H9 (cell line): Measurements from ENCODE around the gene GNAO1. TPM values are rescaled to one million over a fixed set of nuclear protein-coding genes. Genes with fewer than 3 reads are reported as not detected.

Experiments
- DNase-seq: peaks from one replicate; pipeline ENCODE4 v3.0.0-alpha.2; 2017
- H2AFZ ChIP-seq: one replicate; pipeline ENCODE4 v1.6.1; 2013; ENCODE audit warnings: mild to moderate bottlenecking, low read length, control low read depth, moderate library complexity
- H2AK5ac ChIP-seq: 2 replicates; pipeline ENCODE4 v1.6.1; 2013; ENCODE audit warnings: low read length, control low read depth, mixed read lengths; ENCODE audit not compliant: insufficient read length
- H2BK120ac ChIP-seq: one replicate; pipeline ENCODE4 v1.6.1; 2013; ENCODE audit warnings: low read depth, mild to moderate bottlenecking, low read length, control low read depth, inconsistent platforms; ENCODE audit not compliant: poor library complexity, severe bottlenecking
- H2BK12ac ChIP-seq: 2 replicates; pipeline ENCODE4 v1.6.1; 2013; ENCODE audit warnings: low read length, control low read depth, mixed read lengths, low read depth; ENCODE audit not compliant: insufficient read length
- H2BK15ac ChIP-seq: 2 replicates; pipeline ENCODE4 v1.6.1; 2013; ENCODE audit warnings: low read depth, low read length, control low read depth
- H2BK20ac ChIP-seq: one replicate; pipeline ENCODE4 v1.6.1; 2013; ENCODE audit warnings: low read depth, mild to moderate bottlenecking, low read length, control low read depth, inconsistent platforms; ENCODE audit not compliant: poor library complexity, severe bottlenecking
- H2BK5ac ChIP-seq: 2 replicates; pipeline ENCODE4 v1.6.1; 2013; ENCODE audit warnings: low read length, control low read depth, mixed read lengths; ENCODE audit not compliant: insufficient read length
- H3K14ac ChIP-seq: 2 replicates; pipeline ENCODE4 v1.6.1; 2013; ENCODE audit warnings: low read length, control low read depth; ENCODE audit not compliant: insufficient read depth
- H3K18ac ChIP-seq: 2 replicates; pipeline ENCODE4 v1.6.1; 2013; ENCODE audit warnings: low read depth, mild to moderate bottlenecking, mixed read lengths, low read length, control low read depth; ENCODE audit not compliant: insufficient read length
- H3K23ac ChIP-seq: 2 replicates; pipeline ENCODE4 v1.6.1; 2013; ENCODE audit warnings: low read length, control low read depth, mixed read lengths, low read depth; ENCODE audit not compliant: insufficient read length
- H3K23me2 ChIP-seq: 2 replicates; pipeline ENCODE4 v1.6.1; 2013; ENCODE audit warnings: low read depth, mild to moderate bottlenecking, mixed read lengths, low read length, control low read depth; ENCODE audit not compliant: insufficient read length, poor library complexity, severe bottlenecking
- H3K27ac ChIP-seq: 2 replicates; pipeline ENCODE4 v1.5.1; 2013; ENCODE audit warnings: low read length, control low read depth, mixed read lengths, low read depth; ENCODE audit not compliant: insufficient read length
- H3K27me3 ChIP-seq: 2 replicates; pipeline ENCODE4 v1.6.1; 2013; ENCODE audit warnings: low read length, control low read depth, inconsistent platforms; ENCODE audit not compliant: insufficient read depth
- H3K4ac ChIP-seq: 2 replicates; pipeline ENCODE4 v1.6.1; 2013; ENCODE audit warnings: low read depth, mild to moderate bottlenecking, control low read depth, inconsistent platforms, low read length, moderate library complexity
- H3K4me1 ChIP-seq: 2 replicates; pipeline ENCODE4 v1.6.1; 2013; ENCODE audit warnings: low read length, control low read depth, inconsistent platforms; ENCODE audit not compliant: insufficient read depth
- H3K4me2 ChIP-seq: 2 replicates; pipeline ENCODE4 v1.6.1; 2013; ENCODE audit warnings: low read length, control low read depth, mixed read lengths; ENCODE audit not compliant: insufficient read length, insufficient read depth
- H3K56ac ChIP-seq: 2 replicates; pipeline ENCODE4 v1.6.1; 2013; ENCODE audit warnings: low read depth, mild to moderate bottlenecking, mixed read lengths, low read length, control low read depth; ENCODE audit not compliant: insufficient read length
- H3K79me1 ChIP-seq: 2 replicates; pipeline ENCODE4 v1.6.1; 2013; ENCODE audit warnings: low read depth, mild to moderate bottlenecking, moderate library complexity, low read length, control low read depth, inconsistent platforms; ENCODE audit not compliant: insufficient read depth, poor library complexity, severe bottlenecking
- H3K79me2 ChIP-seq: 2 replicates; pipeline ENCODE4 v1.6.1; 2013; ENCODE audit warnings: low read length, control low read depth, inconsistent platforms; ENCODE audit not compliant: insufficient read depth
- H3K9ac ChIP-seq: 2 replicates; pipeline ENCODE4 v1.6.1; 2013; ENCODE audit warnings: low read length, control low read depth, mixed read lengths; ENCODE audit not compliant: insufficient read length; ENCODE audit errors: extremely low read depth
- H3K9me3 ChIP-seq: one replicate; pipeline ENCODE4 v1.6.1; 2013; ENCODE audit warnings: low read depth, low read length, inconsistent platforms; ENCODE audit not compliant: control insufficient read depth
- H3T11ph ChIP-seq: one replicate; pipeline ENCODE4 v1.6.1; 2013; ENCODE audit warnings: mild to moderate bottlenecking, low read length, control low read depth, inconsistent platforms
- H4K20me1 ChIP-seq: one replicate; pipeline ENCODE4 v1.6.1; 2013; ENCODE audit not compliant: control insufficient read depth, insufficient read length, insufficient read depth
- H4K5ac ChIP-seq: 2 replicates; pipeline ENCODE4 v1.6.1; 2013; ENCODE audit warnings: low read depth, mild to moderate bottlenecking, mixed read lengths, low read length, control low read depth; ENCODE audit not compliant: insufficient read length
- H4K8ac ChIP-seq: replicated peaks from 2 replicates; pipeline ENCODE4 v1.6.1; 2013; ENCODE audit warnings: low read length, control low read depth, mixed read lengths, low read depth; ENCODE audit not compliant: insufficient read length
- H4K91ac ChIP-seq: 2 replicates; pipeline ENCODE4 v1.6.1; 2013; ENCODE audit warnings: low read depth, mild to moderate bottlenecking, moderate library complexity, mixed read lengths, low read length, control low read depth; ENCODE audit not compliant: insufficient read length
- H3K27ac Mint-ChIP-seq, 3 experiments: 2 replicates in 2 of 3; 3 replicates in 1 of 3; pipeline ENCODE4 v1.8.0; 2020 to 2021; ENCODE audit warnings: mixed read lengths in 3 of 3, mild to moderate bottlenecking in 1 of 3, moderate library complexity in 1 of 3
- H3K27me3 Mint-ChIP-seq: 2 replicates; pipeline ENCODE4 v1.8.0; 2021; ENCODE audit warnings: low read depth, mild to moderate bottlenecking, moderate library complexity, mixed read lengths
- H3K36me3 Mint-ChIP-seq, 3 experiments: 2 replicates in 2 of 3; 3 replicates in 1 of 3; pipeline ENCODE4 v1.8.0; 2020 to 2021; ENCODE audit warnings: low read depth in 3 of 3, mixed read lengths in 3 of 3; ENCODE audit not compliant: insufficient read depth in 1 of 3
- H3K4me1 Mint-ChIP-seq, 2 experiments: 2 replicates each; pipeline ENCODE4 v1.8.0; 2020; ENCODE audit warnings: mixed read lengths in 2 of 2
- H3K4me3 Mint-ChIP-seq, 2 experiments: 2 replicates in 1 of 2; 3 replicates in 1 of 2; pipeline ENCODE4 v1.8.0; 2020 to 2021; ENCODE audit warnings: mild to moderate bottlenecking in 2 of 2, mixed read lengths in 2 of 2, moderate library complexity in 1 of 2
- H3K9me3 Mint-ChIP-seq, 2 experiments: 2 replicates in 1 of 2; 3 replicates in 1 of 2; pipeline ENCODE4 v1.8.0; 2020; ENCODE audit warnings: mild to moderate bottlenecking in 2 of 2, mixed read lengths in 2 of 2, moderate library complexity in 1 of 2
- CTCF ChIP-seq: fragments of 200-600 bp; sonication (generic); conservative IDR thresholded peaks from 3 replicates; pipeline ENCODE4 v1.8.0; 2021; ENCODE audit warnings: antibody characterized with exemption, mild to moderate bottlenecking
- WGBS: extraction: QIAGEN DNeasy Blood & Tissue Kit; methylation state at CpG from one replicate; pipeline ENCODE4 v1.1.7; 2013; ENCODE audit warnings: missing lambda C conversion rate, low lambda C conversion rate, mixed read lengths; ENCODE audit not compliant: insufficient read length; ENCODE audit errors: extremely low coverage; 5-methylcytosine and 5-hydroxymethylcytosine counted together
- total RNA-seq: library from RNA; stranded (reverse); gene quantifications from 2 replicates; pipeline ENCODE4 v1.2.1, GENCODE V29; 2021

GNAO1 gene
- total RNA-seq, 1 experiment from 2014 or later = 16.9 TPM

- peaks cover 66% of the 10 kb centered on the region for H3K27me3 Mint-ChIP-seq
- Histone ChIP-seq H4K91ac (no peak overlapping the region), H3K4me2 (peak overlapping the region; percentile 68), H3K79me1 (no peaks in the 10 kb centered on the region), H3K4ac (no peak overlapping the region), H3K56ac (no peak overlapping the region), H2BK12ac (no peak overlapping the region), H3K4me1 (peaks cover 9% of the 10 kb centered on the region; the same call in 1 of the 2 replicates), H3K9ac (peak overlapping the region; percentile 7), H2BK5ac (no peak overlapping the region), H3K9me3 (no peaks in the 10 kb centered on the region), H3T11ph (no peak overlapping the region), H2BK20ac (no peak overlapping the region), H3K14ac (0 out of 2 replicates have a peak overlapping the region, but pooled peaks have one; percentile 64), H3K18ac (no peak overlapping the region), H3K27me3 (peaks cover 2% of the 10 kb centered on the region; the same call in 1 of the 2 replicates), H2AK5ac (no peak overlapping the region), H4K5ac (no peak overlapping the region), H3K23me2 (peaks cover 28% of the 10 kb centered on the region), H3K27ac (no peak overlapping the region), H2AFZ (no peak overlapping the region), H3K79me2 (no peaks in the 10 kb centered on the region), H2BK120ac (no peak overlapping the region), H3K23ac (no peak overlapping the region), H2BK15ac (no peak overlapping the region), H4K8ac (no peak overlapping the region), H4K20me1 (no peaks in the 10 kb centered on the region)
- H3K9me3 Mint-ChIP-seq = no peaks in the 10 kb centered on the region; a peak in 1 of 5 replicates
- WGBS = no CpG with 5 or more reads among the region's 18 CpGs
- peaks cover 28 to 39% of the 10 kb centered on the region in 2 experiments for H3K4me1 Mint-ChIP-seq
- H3K36me3 Mint-ChIP-seq = no peaks in the 10 kb centered on the region; a peak in 1 of 7 replicates
- TF ChIP-seq CTCF = no peak
- no peak overlapping the region for H3K27ac Mint-ChIP-seq
- H3K4me3 Mint-ChIP-seq = peak overlapping the region; percentile 73 to 83
- no peak for DNase-seq
Measured at GRCh38 chr16:56190048-56190676, 1.1 kb upstream of the GNAO1 start.
